H1 (cell line): ENCODE data around the gene CHD5. TPM values are rescaled to one million over a fixed set of nuclear protein-coding genes. Genes with fewer than 3 reads are reported as not detected.

Experiments
- CTCF ChIA-PET: fragments of 300-600 bp; sonication (Branson Sonifier 250); formaldehyde crosslinking; loops from one replicate; lab custom pipeline; 2021; ENCODE audit not compliant: partially characterized antibody; lab: Charles Lee
- POLR2A ChIA-PET: fragments of 300-600 bp; sonication (Branson Sonifier 250); formaldehyde crosslinking; loops from one replicate; lab custom pipeline; 2021; ENCODE audit warnings: inconsistent platforms; ENCODE audit not compliant: partially characterized antibody; lab: Charles Lee
- DNase-seq, 2 experiments: peaks; one replicate each; pipeline versions ENCODE4 v3.0.0 to v3.0.0-alpha.2; 2010 to 2022; ENCODE audit warnings: low spot score in 2 of 2, low read depth in 1 of 2, mixed read lengths in 1 of 2
- FAIRE-seq: peaks from 2 replicates; lab custom pipeline; 2011; peaks lifted over from hg19 to GRCh38; lab: Jason Lieb, UNC
- H2AFZ ChIP-seq: 2 replicates; pipeline ENCODE4 v1.8.1; 2012; ENCODE audit warnings: low read length, inconsistent platforms
- H2AK5ac ChIP-seq: 2 replicates; pipeline ENCODE4 v1.6.1; 2013; ENCODE audit warnings: low read depth, low read length
- H2BK120ac ChIP-seq: replicated peaks from 2 replicates; pipeline ENCODE3; 2013; ENCODE audit warnings: low read depth, low read length, inconsistent platforms
- H2BK12ac ChIP-seq: 2 replicates; pipeline ENCODE4 v1.6.1; 2013; ENCODE audit warnings: low read depth, low read length
- H2BK15ac ChIP-seq: 2 replicates; pipeline ENCODE4 v1.6.1; 2013; ENCODE audit warnings: low read length
- H2BK20ac ChIP-seq: 2 replicates; pipeline ENCODE4 v1.6.1; 2013; ENCODE audit warnings: low read length
- H2BK5ac ChIP-seq: 2 replicates; pipeline ENCODE4 v1.6.1; 2013; ENCODE audit warnings: low read depth, low read length
- H3K14ac ChIP-seq: 2 replicates; pipeline ENCODE4 v1.6.1; 2013; ENCODE audit warnings: inconsistent platforms; ENCODE audit not compliant: insufficient read length
- H3K18ac ChIP-seq: 2 replicates; pipeline ENCODE4 v1.6.1; 2013; ENCODE audit warnings: low read length; ENCODE audit errors: extremely low read depth
- H3K23ac ChIP-seq: 2 replicates; pipeline ENCODE4 v1.6.1; 2013; ENCODE audit warnings: inconsistent platforms; ENCODE audit not compliant: insufficient read length
- H3K23me2 ChIP-seq: 2 replicates; pipeline ENCODE4 v1.6.1; 2013; ENCODE audit warnings: low read depth, low read length
- H3K27ac ChIP-seq: 2 replicates; pipeline ENCODE4 v1.6.1; 2011; ENCODE audit warnings: low read depth, low read length, inconsistent platforms
- H3K27me3 ChIP-seq, 4 experiments: replicated peaks in 1 of 4; 1 replicate in 1 of 4; 2 replicates in 3 of 4; pipeline versions ENCODE4 v1.6.1 to v1.8.1; 2011 to 2013; ENCODE audit warnings: low read length in 3 of 4, mild to moderate bottlenecking in 3 of 4, inconsistent platforms in 2 of 4, mixed read lengths in 2 of 4, moderate library complexity in 1 of 4; ENCODE audit not compliant: control insufficient read depth in 3 of 4, insufficient read depth in 3 of 4; ENCODE audit errors: extremely low read depth in 1 of 4
- H3K36me3 ChIP-seq, 4 experiments: 2 replicates each; pipeline versions ENCODE4 v1.6.1 to v1.8.1; 2011 to 2013; ENCODE audit warnings: mild to moderate bottlenecking in 4 of 4, low read length in 3 of 4, moderate library complexity in 2 of 4, control low read depth in 1 of 4, inconsistent platforms in 1 of 4; ENCODE audit not compliant: insufficient read depth in 4 of 4, control insufficient read depth in 2 of 4
- H3K4ac ChIP-seq: replicated peaks from 2 replicates; pipeline ENCODE3; 2013; ENCODE audit warnings: low read length, low read depth, mixed read lengths, inconsistent platforms; ENCODE audit not compliant: insufficient read length
- H3K4me1 ChIP-seq, 4 experiments: replicated peaks in 1 of 4; 1 replicate in 1 of 4; 2 replicates in 3 of 4; pipeline versions ENCODE4 v1.6.1 to v1.8.1; 2011 to 2013; ENCODE audit warnings: low read length in 3 of 4, inconsistent platforms in 2 of 4, mixed read lengths in 1 of 4; ENCODE audit not compliant: insufficient read depth in 4 of 4, control insufficient read depth in 3 of 4
- H3K4me2 ChIP-seq, 2 experiments: 2 replicates each; pipeline versions ENCODE4 v1.6.1 to v1.8.1; 2011 to 2013; ENCODE audit warnings: low read depth in 2 of 2, low read length in 2 of 2, control low read depth in 1 of 2, inconsistent platforms in 1 of 2, mild to moderate bottlenecking in 1 of 2; ENCODE audit not compliant: insufficient read depth in 1 of 2
- H3K4me3 ChIP-seq, 4 experiments: fragments of 200-600, 300-600 bp in 1 of 4; sonication (generic), shearing (Covaris generic), sonication (Bioruptor Twin) in 1 of 4; 2 replicates each; pipeline versions ENCODE4 v1.5.1 to v1.8.1; 2011 to 2016; ENCODE audit warnings: low read length in 4 of 4, low read depth in 3 of 4, control low read depth in 2 of 4, inconsistent platforms in 2 of 4, mild to moderate bottlenecking in 2 of 4, mixed read lengths in 1 of 4, moderate library complexity in 1 of 4; ENCODE audit not compliant: insufficient read depth in 2 of 4; ENCODE audit errors: extremely low read depth in 1 of 4
- H3K56ac ChIP-seq: replicated peaks from 2 replicates; pipeline ENCODE3; 2013; ENCODE audit warnings: low read depth, mild to moderate bottlenecking, mixed read lengths, low read length, inconsistent platforms; ENCODE audit not compliant: insufficient read length
- H3K79me1 ChIP-seq: 2 replicates; pipeline ENCODE4 v1.6.1; 2013; ENCODE audit warnings: low read depth, low read length, control low read depth
- H3K79me2 ChIP-seq, 2 experiments: 2 replicates each; pipeline versions ENCODE4 v1.6.1 to v1.8.1; 2012 to 2013; ENCODE audit warnings: low read length in 2 of 2, mild to moderate bottlenecking in 2 of 2, inconsistent platforms in 1 of 2; ENCODE audit not compliant: insufficient read depth in 2 of 2, control insufficient read depth in 1 of 2
- H3K9ac ChIP-seq, 4 experiments: replicated peaks in 1 of 4; 1 replicate in 1 of 4; 2 replicates in 3 of 4; pipeline versions ENCODE4 v1.6.1 to v1.8.1; 2011 to 2013; ENCODE audit warnings: low read depth in 3 of 4, low read length in 3 of 4, control low read depth in 2 of 4, mild to moderate bottlenecking in 2 of 4, moderate library complexity in 2 of 4, inconsistent platforms in 1 of 4; ENCODE audit errors: extremely low read depth in 1 of 4
- H3K9me3 ChIP-seq, 2 experiments: 2 replicates each; pipeline versions ENCODE4 v1.6.1 to v1.8.1; 2012 to 2013; ENCODE audit warnings: mild to moderate bottlenecking in 2 of 2, moderate library complexity in 2 of 2, control low read depth in 1 of 2, inconsistent platforms in 1 of 2, low read depth in 1 of 2, low read length in 1 of 2, mixed read lengths in 1 of 2; ENCODE audit not compliant: insufficient read depth in 2 of 2
- H4K20me1 ChIP-seq, 2 experiments: replicated peaks in 1 of 2; 2 replicates each; pipeline versions ENCODE3 to v1.8.1; 2011 to 2013; ENCODE audit warnings: inconsistent platforms in 2 of 2, low read length in 2 of 2, mild to moderate bottlenecking in 1 of 2; ENCODE audit not compliant: insufficient read depth in 2 of 2, control insufficient read depth in 1 of 2
- H4K5ac ChIP-seq: 2 replicates; pipeline ENCODE4 v1.6.1; 2013; ENCODE audit warnings: low read length, low read depth, mixed read lengths, inconsistent platforms; ENCODE audit not compliant: insufficient read length
- H4K8ac ChIP-seq: 2 replicates; pipeline ENCODE4 v1.8.0; 2013; ENCODE audit warnings: mild to moderate bottlenecking, moderate library complexity, low read length, inconsistent platforms; ENCODE audit not compliant: insufficient read depth; ENCODE audit errors: extremely low read depth
- H4K91ac ChIP-seq: replicated peaks from 2 replicates; pipeline ENCODE3; 2013; ENCODE audit warnings: low read length, mixed read lengths, inconsistent platforms; ENCODE audit not compliant: insufficient read length
- GTF2F1 ChIP-seq: IDR thresholded peaks from 2 replicates; pipeline ENCODE4 v1.6.1; 2012; ENCODE audit warnings: low read depth, low read length, improper control_type of control experiment, borderline replicate concordance
- HDAC2 ChIP-seq, 2 experiments: fragments of 300-600 bp in 1 of 2; sonication (generic) in 1 of 2; IDR thresholded peaks; 2 replicates each; pipeline ENCODE4 v1.6.1; 2011 to 2012; ENCODE audit warnings: low read depth in 2 of 2, low read length in 2 of 2, mild to moderate bottlenecking in 2 of 2, moderate library complexity in 2 of 2, borderline replicate concordance in 1 of 2, inconsistent platforms in 1 of 2
- NANOG ChIP-seq: IDR thresholded peaks from 2 replicates; pipeline ENCODE4 v1.6.1; 2011; ENCODE audit warnings: low read length, low read depth, mild to moderate bottlenecking, inconsistent platforms; ENCODE audit not compliant: insufficient read depth, poor library complexity, severe bottlenecking
- PHF8 ChIP-seq: fragments of 200-600 bp; sonication (generic); conservative IDR thresholded peaks from 2 replicates; pipeline ENCODE4 v1.7.1; 2012; ENCODE audit warnings: low read depth, mild to moderate bottlenecking, inconsistent platforms, low read length, moderate library complexity
- WGBS, 2 experiments: shearing (Covaris generic) in 1 of 2; methylation state at CpG; one replicate each; pipeline versions ENCODE4 v1.1.6 to v1.1.7; 2013 to 2015; ENCODE audit warnings: low lambda C conversion rate in 2 of 2, mixed read lengths in 2 of 2, inconsistent platforms in 1 of 2, low coverage in 1 of 2, missing lambda C conversion rate in 1 of 2; ENCODE audit not compliant: insufficient replicate concordance in 2 of 2, insufficient coverage in 1 of 2, insufficient read length in 1 of 2; ENCODE audit errors: extremely low coverage in 1 of 2, missing lambda C conversion rate in 1 of 2; 5-methylcytosine and 5-hydroxymethylcytosine counted together
- polyA plus RNA-seq, 7 experiments: library from polyadenylated mRNA; depleted of rRNA in 3 of 7; stranded (reverse) in 5 of 7; unstranded in 2 of 7; fragments of >200 nt in 5 of 7; fragments of 200-250 nt in 2 of 7; gene quantifications; 1 replicate in 5 of 7; 2 replicates in 1 of 7; 4 replicates in 1 of 7; pipeline versions ENCODE4 v1.2.1 to v1.2.3, GENCODE V29; 2011 to 2013; ENCODE audit warnings: missing spikeins in 2 of 7, mixed read lengths in 2 of 7
- total RNA-seq: library from RNA; stranded (reverse); fragmentation: NEBNext Ultra II Directional; extraction: Animal tissue kit (Norgen Biotek cat#: 25700); gene quantifications from 2 replicates; pipeline ENCODE4 v1.2.1, GENCODE V29; 2021

The CHD5 gene
- total and polyA plus RNA-seq, 2 of the 8 experiments (the other 6 are each of a cell fraction or from before 2014, with no cell fraction given): 0.42 to 1.8 TPM

DNA sequence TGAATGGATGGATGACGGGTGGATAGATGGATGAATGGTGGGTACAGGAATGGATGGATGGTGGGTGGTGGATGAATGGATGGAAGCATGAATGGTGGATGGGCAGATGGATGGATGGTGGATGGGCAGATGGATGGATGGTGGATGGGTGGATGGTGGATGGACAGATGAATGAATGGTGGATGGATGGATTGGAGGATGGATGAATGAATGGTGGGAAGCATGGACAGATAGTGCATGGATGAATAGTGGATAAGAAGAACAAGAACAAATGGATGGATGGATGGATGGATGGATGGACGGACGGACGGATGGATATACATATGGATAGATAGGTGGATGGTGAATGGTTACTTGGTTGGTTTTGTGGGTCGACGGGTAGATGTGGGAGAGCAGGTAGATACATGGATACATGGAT, 4.7 kb downstream of the CHD5 start:
- no peaks in the 10 kb centered on the region for H3K79me2 ChIP-seq
- peaks cover 19 to 45% (median 36%) of the 10 kb centered on the region in 4 experiments for H3K27me3 ChIP-seq
- no peak overlapping the region for H2AFZ ChIP-seq
- H4K5ac ChIP-seq: no peak overlapping the region
- peak overlapping the region; percentile 39; the same call in 1 of the 2 replicates for H2AK5ac ChIP-seq
- H2BK15ac ChIP-seq: no peak overlapping the region
- no peaks in the 10 kb centered on the region for H3K9me3 ChIP-seq
- H3K4me1 ChIP-seq: peaks cover 0 to 7% (median 0%) of the 10 kb centered on the region in 4 experiments; a peak in 4 of 7 replicates
- TF ChIP-seq PHF8 (no peak), HDAC2 (IDR thresholded peaks at IDR 0.05; ENCODE audit: borderline replicate concordance in 1 of 2, low read depth in 2 of 2, low read length in 2 of 2) (no peak), NANOG (no peak), GTF2F1 (no peak)
- TF ChIP-seq, all 59 proteins: peak for 0
- Histone ChIP-seq H3K79me1 (no peaks in the 10 kb centered on the region), H3K36me3 (no peaks in the 10 kb centered on the region), H3K56ac (peak overlapping the region; percentile 86), H4K20me1 (peaks cover 0 to 20% of the 10 kb centered on the region in 2 experiments), H2BK120ac (no peak overlapping the region), H3K4me3 (no peak overlapping the region), H3K14ac (no peak overlapping the region), H2BK5ac (no peak overlapping the region), H2BK20ac (no peak overlapping the region), H4K91ac (no peak overlapping the region), H3K23me2 (peaks cover 21% of the 10 kb centered on the region; the same call in 1 of the 2 replicates), H3K4me2 (no peak overlapping the region), H3K23ac (no peak overlapping the region), H3K18ac (no peak overlapping the region), H4K8ac (no peak overlapping the region), H3K4ac (no peak overlapping the region), H3K27ac (no peak overlapping the region), H2BK12ac (no peak overlapping the region), H3K9ac (no peak overlapping the region; a peak in 1 of 7 replicates)
- WGBS, 2 experiments: 87% methylated on average over 6 of the region's 6 CpGs; no CpG with 5 or more reads in 1 of the 2 experiments
- CTCF ChIA-PET: no interaction called here
- no peak for DNase-seq
- FAIRE-seq: no peak
- POLR2A ChIA-PET: no interaction called here
